Measurements from ENCODE around the gene PARD3.

Gene PARD3

GRCh38 chr10:34169131-34169530 is 646.0 kb downstream of the PARD3 start:
- FAIRE-seq, result no peak

- FAIRE-seq, result no peak
Observed at GRCh38 chr10:34168439-34168838, 646.7 kb downstream of the PARD3 start.

GRCh38 chr10:34166823-34167222 is 648.3 kb downstream of the PARD3 start:
- no peak for FAIRE-seq

GRCh38 chr10:34166354-34166753 is 648.7 kb downstream of the PARD3 start:
- FAIRE-seq, result no peak

- no peak for FAIRE-seq
Observed at GRCh38 chr10:34164029-34164428, 651.1 kb downstream of the PARD3 start.

- no peak for FAIRE-seq
Observed at GRCh38 chr10:34163075-34163905, 651.8 kb downstream of the PARD3 start.

- FAIRE-seq, result no peak
Observed at GRCh38 chr10:34161777-34162370, 653.2 kb downstream of the PARD3 start.

- no peak for FAIRE-seq
Observed at GRCh38 chr10:34160595-34160994, 654.5 kb downstream of the PARD3 start.

GRCh38 chr10:34157501-34157900 is 657.6 kb downstream of the PARD3 start:
- FAIRE-seq, result no peak

GRCh38 chr10:34156781-34157425 is 658.2 kb downstream of the PARD3 start:
- FAIRE-seq, result no peak

- FAIRE-seq, result no peak
Observed at GRCh38 chr10:34155812-34156211, 659.3 kb downstream of the PARD3 start.

GRCh38 chr10:34154383-34154900 is 660.7 kb downstream of the PARD3 start:
- FAIRE-seq, result no peak

GRCh38 chr10:34153663-34154382 is 661.3 kb downstream of the PARD3 start:
- FAIRE-seq, result no peak

- FAIRE-seq, result no peak
Observed at GRCh38 chr10:34152434-34152833, 662.7 kb downstream of the PARD3 start.

GRCh38 chr10:34151931-34152330 is 663.2 kb downstream of the PARD3 start:
- FAIRE-seq, result no peak

GRCh38 chr10:34151481-34151880 is 663.6 kb downstream of the PARD3 start:
- no peak for FAIRE-seq

- no peak for FAIRE-seq
Observed at GRCh38 chr10:34150103-34150502, 665.0 kb downstream of the PARD3 start.

- no peak for FAIRE-seq
Observed at GRCh38 chr10:34148305-34148657, 666.8 kb downstream of the PARD3 start.

- no peak for FAIRE-seq
Observed at GRCh38 chr10:34147641-34148304, 667.3 kb downstream of the PARD3 start.

GRCh38 chr10:34145715-34146114 is 669.4 kb downstream of the PARD3 start:
- FAIRE-seq, result no peak

- FAIRE-seq, result no peak
Observed at GRCh38 chr10:34143466-34143865, 671.6 kb downstream of the PARD3 start.

- no peak for FAIRE-seq
Observed at GRCh38 chr10:34141032-34141680, 673.9 kb downstream of the PARD3 start.

Measured in A204.1 (cell line).